Measurements from ENCODE around the gene SPANXN5.
"Not testable (repeated sequence)": the region's sequence is repeated elsewhere in the genome, so short reads cannot be mapped to it uniquely, and the experiment has no call there.

The SPANXN5 gene

GRCh38 chrX:52750952-52751351 lies 46.3 kb downstream of the SPANXN5 start, which contains the start of gene SSX2B:
TSS of gene SSX2B (plus strand) at chrX:52751252. CDS start at chrX:52752681, 1,429 bp downstream.
- H3K4me1 ChIP-seq (ENCODE audit: control insufficient read depth, insufficient read depth, low read length); H3K9me3 ChIP-seq (ENCODE audit: control insufficient read depth, insufficient read depth, low read length); H3K27ac ChIP-seq (ENCODE audit: low read depth, low read length); H3K4me3 ChIP-seq (ENCODE audit: low read depth, low read length); H3K9ac ChIP-seq (ENCODE audit: low read depth, low read length); H3K27me3 ChIP-seq (ENCODE audit: control insufficient read depth, insufficient read depth, low read length); H3K36me3 ChIP-seq (ENCODE audit: control insufficient read depth, insufficient read depth, low read length): not testable (repeated sequence)

All from HUES48 (cell line).